OCI-LY1 (cell line): ENCODE measurements around the gene ZNF263.

Experiments
- EZH2 ChIP-seq: fragments of 200-600 bp; sonication (generic), shearing (Covaris generic); IDR thresholded peaks from 2 replicates; pipeline ENCODE4 v1.8.0; 2017; ENCODE audit warnings: borderline replicate concordance, mixed run types, mild to moderate bottlenecking, antibody characterized with exemption, low read length, moderate library complexity, mixed read lengths
- TF ChIP-seq, protein P1 (sequence below): fragments of 200-600 bp; sonication (generic), shearing (Covaris generic); IDR thresholded peaks from 2 replicates; pipeline ENCODE4 v1.5.1; 2017; ENCODE audit warnings: mild to moderate bottlenecking, antibody characterized with exemption, low read length, moderate library complexity, mixed read lengths

DNA sequence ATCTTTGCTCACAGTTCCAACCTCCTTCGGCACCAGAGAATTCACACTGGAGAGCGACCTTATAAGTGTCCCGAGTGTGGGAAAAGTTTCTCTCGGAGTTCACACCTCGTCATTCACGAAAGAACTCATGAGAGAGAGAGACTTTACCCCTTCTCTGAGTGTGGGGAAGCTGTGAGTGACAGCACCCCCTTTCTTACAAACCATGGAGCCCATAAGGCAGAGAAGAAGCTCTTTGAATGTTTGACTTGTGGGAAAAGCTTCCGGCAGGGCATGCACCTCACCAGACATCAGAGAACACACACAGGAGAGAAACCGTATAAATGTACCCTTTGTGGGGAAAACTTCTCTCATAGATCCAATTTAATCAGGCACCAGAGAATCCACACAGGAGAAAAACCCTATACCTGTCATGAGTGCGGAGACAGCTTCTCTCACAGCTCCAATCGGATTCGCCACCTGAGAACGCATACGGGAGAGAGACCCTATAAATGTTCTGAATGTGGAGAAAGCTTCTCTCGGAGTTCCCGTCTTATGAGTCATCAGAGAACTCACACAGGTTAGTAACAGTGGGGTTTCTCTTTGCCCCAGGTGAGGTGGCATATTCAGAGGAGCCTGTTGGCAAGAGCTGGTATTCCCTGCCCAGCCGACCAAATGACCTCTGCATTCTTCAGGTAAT lies 6.8 kb downstream of the ZNF263 start:
- TF ChIP-seq, protein P1, sequence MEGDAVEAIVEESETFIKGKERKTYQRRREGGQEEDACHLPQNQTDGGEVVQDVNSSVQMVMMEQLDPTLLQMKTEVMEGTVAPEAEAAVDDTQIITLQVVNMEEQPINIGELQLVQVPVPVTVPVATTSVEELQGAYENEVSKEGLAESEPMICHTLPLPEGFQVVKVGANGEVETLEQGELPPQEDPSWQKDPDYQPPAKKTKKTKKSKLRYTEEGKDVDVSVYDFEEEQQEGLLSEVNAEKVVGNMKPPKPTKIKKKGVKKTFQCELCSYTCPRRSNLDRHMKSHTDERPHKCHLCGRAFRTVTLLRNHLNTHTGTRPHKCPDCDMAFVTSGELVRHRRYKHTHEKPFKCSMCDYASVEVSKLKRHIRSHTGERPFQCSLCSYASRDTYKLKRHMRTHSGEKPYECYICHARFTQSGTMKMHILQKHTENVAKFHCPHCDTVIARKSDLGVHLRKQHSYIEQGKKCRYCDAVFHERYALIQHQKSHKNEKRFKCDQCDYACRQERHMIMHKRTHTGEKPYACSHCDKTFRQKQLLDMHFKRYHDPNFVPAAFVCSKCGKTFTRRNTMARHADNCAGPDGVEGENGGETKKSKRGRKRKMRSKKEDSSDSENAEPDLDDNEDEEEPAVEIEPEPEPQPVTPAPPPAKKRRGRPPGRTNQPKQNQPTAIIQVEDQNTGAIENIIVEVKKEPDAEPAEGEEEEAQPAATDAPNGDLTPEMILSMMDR: no peak
- TF ChIP-seq EZH2: no peak
